COR-L47 (cell line): ENCODE results near the gene GGTA1.
"Not testable (repeated sequence)": the region's sequence is repeated elsewhere in the genome, so short reads cannot be mapped to it uniquely, and the experiment has no call there.

Experiments
- DNase-seq: peaks from one replicate; lab custom pipeline; 2025; lab: John Stamatoyannopoulos, UW

Gene GGTA1

DNA sequence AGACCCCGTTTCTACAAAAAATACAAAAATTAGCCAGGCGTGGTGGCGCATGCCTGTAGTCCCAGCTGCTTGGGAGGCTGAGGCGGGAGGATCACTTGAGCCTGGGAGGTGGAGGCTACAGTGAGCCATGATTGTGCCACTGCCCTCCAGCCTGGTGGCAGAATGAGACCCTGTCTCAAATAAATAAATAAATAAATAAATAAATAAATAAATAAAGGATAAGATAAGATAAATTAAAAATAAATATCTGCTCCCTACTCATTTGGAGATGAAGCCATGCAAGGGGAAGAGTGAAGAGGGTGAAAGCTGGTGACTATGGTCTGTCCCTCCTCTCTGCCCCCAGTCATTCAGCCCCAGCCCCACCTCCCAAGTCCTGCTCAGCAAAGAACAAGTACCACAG, 41.2 kb downstream of the GGTA1 start:
- not testable (repeated sequence) for DNase-seq

DNA sequence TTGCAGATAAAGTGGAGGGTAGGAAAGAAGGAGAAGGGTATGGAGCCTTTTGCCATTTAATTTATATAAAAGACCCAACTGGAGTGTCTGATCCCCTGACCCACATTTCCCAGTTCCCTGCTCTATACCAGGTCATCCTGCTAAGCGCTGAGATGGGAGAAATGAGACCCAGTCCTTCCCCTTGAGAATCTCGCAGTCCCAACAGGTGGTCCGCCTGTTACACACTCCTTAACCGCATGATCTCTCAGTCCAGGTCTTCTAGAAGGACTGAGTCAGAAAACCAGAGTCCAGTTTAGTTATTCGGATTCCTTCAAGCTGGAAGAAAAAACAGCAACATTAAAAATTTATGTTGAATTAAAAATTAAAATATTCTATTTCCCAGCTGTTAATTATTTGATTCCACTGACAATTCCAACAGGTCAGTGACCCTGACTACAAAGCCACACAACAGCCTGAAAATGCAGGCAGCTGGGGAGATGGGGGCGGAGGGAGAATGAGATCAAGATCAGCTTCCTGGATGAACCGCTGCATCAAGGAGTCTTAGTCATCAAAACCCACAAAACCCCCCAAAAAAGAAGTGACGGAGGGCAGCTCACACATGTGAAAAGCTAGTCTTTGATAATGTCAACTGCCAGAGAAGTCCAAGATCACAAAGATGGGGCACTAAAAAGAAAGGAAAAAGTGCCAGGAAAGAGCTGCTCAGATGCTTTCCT, 44.0 kb downstream of the GGTA1 start:
- DNase-seq, result no peak

DNA sequence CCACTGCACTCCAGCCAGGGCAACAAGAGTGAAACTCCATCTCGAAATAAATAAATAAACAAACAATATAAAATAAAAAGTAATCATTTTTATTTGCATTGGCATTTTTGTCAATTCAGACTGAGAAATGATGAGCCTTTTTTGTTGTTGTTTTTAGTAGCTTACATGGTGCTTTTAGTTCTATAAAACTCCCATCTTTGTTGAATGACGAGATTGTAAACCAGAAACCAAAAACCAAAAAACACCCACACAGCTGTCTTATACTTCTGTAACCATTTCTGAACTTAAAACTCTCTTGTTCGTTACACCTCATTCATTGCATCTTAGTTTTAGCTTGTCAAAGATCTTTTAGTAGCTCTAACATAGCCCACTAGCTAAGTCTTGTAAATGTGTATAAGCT, 44.7 kb downstream of the GGTA1 start:
- DNase-seq, result no peak

DNA sequence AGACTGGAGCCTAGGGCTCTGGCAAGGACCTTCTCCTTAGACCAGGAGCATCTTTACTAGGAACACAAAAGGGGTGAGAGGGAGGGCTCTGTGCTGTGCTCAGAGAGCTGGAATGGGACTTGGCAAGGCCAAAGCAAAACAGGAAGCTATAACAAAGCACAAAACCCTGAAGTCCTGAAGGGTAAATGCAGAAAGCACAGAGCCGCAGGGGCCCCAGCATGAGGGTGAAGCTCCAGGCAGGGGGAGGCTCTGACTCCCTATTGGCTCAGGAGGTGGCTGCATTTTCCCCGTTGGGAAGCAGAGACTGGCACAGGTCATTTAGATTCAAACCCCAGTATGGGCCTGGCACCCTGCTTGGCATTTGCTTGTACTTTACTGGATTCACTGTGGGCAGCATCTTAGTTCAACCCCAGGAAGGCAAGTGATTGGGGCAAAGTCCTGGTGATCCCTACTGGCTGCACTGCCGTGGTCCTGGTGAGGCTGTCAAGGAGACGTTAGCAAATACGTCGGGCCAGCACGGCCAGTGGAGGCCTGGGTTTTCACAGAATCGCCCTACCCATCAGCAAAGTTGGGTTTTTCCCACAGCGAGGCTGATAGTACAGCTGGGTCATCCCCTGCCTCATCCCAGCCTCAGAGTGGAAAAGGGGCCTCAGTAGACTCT, 46.3 kb downstream of the GGTA1 start:
- DNase-seq, result peak; percentile 49

DNA sequence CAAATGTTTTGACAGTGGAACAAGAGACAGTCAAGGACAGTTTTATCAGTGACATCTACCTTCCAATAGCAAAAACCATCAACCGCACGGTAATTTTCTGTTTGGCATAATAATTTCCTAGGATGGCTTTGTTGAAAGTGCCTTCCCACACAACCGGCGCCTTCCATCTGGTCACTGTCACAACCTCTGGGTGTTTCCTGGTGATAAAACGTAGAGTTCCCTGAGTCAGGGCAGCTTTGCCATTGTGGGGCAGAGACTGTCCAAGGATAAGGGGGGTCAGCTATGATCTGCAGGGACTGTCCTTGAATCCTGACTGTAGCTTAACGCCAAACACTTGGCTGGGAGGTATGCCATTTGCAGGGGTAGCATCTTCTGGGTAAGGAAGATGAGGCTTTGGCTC, 47.6 kb downstream of the GGTA1 start:
- DNase-seq, result no peak

DNA sequence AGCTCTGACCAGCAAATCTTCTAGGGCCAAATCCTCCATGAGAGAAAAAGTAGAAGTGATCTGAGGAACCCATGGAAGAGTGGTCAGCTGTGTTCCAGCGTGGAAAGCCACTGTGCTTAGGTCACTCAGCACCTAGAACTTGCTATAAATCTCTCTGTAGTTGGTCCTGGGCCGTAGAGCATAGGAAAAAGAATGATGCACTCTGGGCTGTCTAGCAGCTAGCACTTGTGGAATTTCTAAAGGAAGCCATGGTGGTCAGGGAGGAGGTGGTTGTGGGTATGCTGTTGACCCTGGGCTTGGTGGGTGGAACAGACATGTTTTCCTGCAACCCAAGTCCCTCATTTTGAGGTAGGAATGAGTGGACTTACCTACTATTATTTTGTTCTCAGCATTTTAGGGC, 48.1 kb downstream of the GGTA1 start:
- no peak for DNase-seq

DNA sequence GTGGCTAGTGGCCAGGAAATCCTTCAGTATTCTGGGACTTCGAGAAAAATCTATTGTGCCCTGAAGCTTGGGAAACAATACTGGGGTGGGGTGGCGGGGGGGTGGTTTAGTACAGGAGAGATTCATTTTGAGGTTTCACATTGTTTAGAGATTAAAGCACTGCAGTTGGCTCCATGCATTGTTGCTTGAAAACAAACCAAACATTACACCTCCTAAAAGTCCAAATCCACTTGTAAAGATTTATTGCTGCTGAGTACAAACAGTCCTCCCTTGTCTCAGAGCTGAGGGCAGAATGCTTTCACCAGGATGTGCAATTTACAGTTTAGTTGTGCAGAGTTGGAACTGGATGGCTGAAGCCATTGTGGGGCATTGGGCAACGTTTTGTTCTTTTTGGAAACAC, 49.4 kb downstream of the GGTA1 start:
- no peak for DNase-seq

DNA sequence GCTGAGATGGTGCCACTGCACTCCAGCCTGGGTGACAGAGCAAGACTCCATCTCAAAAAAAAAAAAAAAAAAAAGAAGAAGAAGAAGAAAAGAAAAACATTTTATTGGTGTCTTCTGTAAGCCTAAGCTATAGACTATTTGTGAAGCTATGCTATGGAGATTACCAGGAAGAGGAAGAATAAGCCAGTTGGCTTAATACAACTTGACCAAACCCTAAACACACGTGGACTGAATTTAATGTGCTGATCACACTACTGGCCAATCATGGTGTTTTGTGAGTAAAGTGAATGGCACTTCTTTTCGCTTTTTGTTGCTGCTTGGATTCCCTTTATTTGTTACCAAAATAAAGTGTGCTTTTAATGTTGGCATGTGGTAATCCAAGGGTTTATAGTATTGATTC, 49.9 kb downstream of the GGTA1 start:
- DNase-seq, result no peak

DNA sequence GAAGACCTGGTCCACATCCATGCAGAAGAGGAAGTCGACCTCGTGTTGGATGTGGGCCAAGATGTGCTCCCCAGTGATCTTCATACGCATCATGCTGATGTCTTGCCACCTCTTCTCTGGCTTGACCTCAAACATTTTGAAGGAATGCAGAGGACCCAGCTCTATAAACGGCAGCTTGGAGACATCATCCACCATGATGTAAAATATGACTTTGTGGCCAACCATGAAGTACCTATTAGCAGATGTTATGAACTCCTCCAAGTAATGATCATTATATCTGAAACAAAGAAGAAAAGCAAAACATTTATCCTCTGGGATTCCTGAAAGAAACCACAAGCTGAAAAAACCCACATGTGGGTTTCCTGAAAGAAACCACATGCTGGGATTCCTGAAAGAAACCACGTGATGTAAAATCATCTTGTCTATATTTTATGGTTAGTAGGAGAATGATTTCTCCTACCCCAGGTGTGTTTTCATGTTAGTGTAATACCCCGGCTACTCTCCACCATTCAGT, 52.3 kb downstream of the GGTA1 start:
- DNase-seq, result no peak

DNA sequence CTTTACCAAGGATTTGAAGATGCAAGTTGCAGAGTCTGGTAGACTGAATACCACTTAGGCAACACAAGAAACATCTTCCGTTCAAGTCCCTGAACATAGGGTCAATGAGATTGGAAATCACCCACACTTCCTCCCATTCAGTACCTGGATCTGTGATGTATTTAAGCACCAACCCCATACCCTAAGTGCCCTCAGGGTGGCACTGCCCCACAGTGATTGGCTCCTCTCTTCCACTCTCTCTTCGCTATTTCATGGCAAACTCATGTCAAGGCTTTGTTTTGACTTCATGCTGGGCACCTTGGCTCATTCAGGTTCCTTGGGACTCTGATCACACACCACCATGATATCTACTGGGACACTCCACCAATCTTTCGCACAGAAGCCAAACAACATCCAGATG, 53.7 kb downstream of the GGTA1 start:
- no peak for DNase-seq

DNA sequence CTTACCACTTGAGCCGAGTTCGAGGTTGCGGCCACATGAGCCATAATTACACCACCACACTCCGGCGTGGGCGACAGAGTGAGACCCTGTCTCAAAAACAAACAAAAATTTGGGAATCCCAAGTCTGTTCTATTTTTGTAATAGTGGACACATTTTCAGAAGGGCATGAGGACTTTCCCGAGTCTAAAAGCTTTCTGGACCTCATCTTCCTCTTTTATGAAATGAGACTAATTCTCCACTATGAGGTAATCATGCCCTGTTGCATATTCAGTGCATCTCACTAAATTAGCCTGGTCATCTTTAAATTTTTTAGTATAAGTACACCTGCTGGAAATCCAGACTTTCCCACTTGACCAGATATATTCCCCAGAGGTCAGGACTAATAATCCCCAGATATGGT, 55.7 kb downstream of the GGTA1 start:
- no peak for DNase-seq

DNA sequence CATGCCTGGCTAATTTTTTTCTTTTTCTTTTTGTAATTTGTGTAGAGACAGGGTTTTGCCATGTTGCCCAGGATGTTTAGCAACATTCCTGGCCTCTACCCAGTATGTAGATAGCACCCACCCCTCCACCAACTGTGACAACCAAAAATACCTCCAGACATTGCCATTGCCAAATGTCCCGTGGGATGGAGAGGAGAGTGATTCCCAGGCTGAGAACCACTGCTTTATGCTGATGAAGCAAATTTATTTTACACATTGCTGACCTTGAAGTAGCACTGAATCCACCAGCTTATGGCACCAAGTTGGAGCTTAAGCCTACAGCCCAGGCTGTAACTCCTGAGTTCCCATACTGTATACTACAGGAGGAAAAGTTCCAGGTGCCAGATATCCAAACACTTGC, 58.5 kb downstream of the GGTA1 start:
- DNase-seq, result no peak

DNA sequence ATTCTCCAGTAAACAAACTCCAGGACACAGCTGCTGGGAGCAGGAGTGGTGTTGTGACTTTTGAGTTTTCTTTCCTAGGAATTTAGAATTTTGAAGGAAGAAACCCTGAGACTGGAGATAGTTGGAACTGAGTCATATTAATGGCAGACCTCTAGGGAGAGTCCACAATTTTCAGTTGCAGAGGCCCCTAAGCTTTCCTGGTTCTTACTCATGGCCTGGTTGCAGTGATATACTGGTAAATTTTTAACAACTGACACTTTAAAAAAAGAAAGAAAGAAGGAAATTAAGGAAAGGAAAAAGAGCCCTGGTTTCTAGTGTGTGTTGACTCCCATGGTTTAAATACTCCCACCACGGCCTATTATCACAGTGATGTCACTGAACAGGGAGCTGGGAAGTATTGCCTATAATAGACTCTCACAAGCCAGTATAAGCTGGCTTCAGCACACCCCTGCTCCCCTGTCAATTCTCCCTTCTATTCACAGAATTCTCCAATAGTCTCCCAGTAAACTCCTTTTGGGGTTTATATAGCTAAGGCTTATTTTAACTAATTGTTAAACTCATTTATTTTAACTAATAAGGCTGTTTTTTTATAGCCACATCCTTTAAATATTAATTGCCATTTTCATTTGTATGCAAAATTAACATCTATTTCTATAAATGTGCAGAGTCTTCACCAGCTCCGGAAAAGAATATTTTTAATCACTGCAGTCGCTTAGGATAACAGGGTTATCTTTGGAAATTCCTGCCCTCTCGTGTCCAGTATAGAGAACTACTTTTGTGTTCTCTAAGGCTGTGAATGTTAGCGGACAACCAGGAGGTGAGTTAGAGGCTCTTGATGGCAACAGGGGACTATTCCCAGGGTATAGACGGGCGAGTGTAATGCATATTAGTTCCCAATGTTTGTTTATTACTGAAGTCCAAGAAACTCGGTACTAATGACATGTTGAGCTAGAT, 59.7 kb downstream of the GGTA1 start:
- DNase-seq, result no peak

DNA sequence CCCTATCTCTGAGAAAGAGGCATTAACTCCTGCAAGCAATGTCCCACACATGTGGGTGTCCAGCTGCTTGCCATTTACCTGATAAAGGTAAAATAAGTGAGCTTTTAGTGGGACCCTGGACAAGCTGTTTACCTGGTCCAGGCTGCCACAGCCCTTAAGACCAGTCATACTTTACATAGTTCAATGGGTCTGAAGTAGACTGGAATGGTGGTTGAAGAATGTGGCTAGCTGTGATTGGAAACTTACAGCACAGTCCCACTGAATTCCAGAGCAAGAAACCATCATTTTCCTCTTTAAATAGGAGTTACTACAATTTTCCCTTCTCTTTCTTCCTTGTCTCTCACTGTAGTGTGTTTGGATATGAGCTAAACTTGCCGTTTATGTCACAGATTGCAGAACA, 60.6 kb downstream of the GGTA1 start:
- DNase-seq, result no peak

DNA sequence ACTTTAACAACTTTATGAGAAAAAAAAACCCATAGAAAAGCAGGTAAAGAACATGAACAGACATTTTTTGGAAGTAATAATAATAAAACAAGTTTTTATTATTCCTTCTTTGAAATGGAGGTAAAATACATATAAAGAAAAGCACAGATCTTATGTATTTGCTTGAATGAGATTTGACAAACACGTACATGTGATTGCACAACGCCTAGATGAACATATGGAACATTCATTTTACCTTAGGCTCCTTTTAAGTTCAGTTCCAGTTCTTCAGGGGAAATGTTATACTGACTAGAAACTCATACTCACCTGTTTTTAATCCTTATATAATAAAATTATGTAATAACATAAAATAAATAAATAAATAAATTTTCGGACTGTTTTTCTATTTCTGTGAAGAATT, 61.8 kb downstream of the GGTA1 start:
- DNase-seq, result no peak

DNA sequence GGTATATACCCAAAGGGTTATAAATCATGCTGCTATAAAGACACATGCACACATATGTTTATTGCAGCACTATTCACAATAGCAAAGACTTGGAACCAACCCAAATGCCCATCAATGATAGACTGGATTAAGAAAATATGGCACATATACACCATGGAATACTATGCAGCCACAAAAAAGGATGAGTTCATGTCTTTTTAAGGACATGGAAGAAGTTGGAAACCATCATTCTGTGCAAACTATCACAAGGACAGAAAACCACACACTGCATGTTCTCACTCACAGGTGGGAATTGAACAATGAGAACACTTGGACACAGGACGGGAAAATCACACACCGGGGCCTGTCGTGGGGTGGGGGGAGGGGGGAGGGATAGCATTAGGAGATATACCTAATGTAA, 62.6 kb downstream of the GGTA1 start:
- DNase-seq, result not testable (repeated sequence)

DNA sequence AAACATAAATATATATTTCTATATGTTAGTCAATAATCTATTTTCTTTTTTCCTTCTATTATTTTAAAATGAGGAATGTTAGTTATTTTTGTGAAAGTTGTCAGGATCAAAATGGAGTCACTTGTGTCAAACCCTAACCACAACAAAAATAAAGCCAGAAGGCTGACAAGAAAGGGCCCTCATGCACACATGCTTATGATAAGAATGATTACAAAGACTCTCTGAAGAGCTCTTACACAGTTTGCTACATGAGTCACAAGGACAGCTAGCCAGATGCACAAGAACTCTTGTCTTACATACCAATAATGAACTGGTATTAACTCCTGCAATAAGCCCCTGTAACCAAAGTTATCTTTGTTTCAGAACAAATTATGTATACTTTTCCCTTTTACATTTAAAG, 64.7 kb downstream of the GGTA1 start:
- no peak for DNase-seq

DNA sequence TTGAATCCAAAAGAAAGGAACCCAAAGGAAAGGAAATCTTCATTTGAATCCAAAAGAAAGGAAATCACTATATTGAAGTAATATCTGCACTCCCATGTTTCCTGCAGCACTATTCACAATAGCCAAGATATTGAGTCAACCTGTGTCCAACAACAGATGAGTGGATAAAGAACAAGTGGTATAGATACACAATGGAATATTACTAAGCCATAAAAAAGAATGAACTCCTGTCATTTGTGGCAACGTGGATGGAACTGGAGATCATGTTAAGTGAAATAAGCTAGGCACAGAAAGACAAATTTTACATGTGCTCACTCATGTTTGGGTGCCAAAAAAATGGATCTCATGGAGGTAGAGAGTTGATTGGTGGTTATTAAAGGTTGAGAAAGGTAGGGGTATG, 71.7 kb downstream of the GGTA1 start:
- DNase-seq, result no peak

DNA sequence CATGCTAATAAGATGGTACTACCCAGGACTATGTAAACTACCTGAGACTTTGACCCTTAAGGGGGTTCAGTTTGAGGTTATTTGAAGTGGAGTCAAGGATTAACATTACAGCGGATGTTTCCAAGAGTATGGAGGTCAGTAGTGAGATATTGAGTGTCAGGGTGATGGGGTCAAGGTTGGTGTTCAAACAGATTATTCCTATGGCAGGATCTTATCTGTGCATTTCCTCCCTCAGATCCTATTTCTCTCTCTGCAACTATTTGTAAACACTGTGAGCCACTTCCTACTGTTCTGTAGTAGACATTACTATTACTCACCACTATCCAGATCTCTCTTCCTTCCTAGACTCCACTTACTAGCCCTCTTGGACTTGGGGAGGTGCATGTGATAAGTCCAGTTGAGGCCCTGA, 75.6 kb downstream of the GGTA1 start:
- DNase-seq, result no peak

DNA sequence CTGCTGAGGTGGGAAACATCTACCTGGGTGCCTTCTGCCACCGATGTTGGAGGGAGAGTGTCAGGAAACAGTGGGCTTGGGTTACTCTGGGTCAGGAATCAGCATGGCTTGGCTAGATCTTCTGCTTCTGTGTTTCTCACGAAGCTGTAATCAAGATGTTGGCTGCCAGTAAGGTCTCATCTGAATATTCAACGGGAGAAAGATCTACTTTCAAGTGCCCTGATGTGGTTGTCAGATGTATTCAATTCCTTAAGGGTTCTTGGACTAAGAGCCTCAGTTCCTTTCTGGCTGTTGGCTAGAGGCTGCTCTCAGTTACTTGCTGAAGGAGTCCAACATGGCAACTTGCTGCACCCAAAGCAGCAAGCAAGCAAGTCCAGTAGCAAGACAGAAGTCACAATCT, 87.7 kb downstream of the GGTA1 start:
- no peak for DNase-seq

DNA sequence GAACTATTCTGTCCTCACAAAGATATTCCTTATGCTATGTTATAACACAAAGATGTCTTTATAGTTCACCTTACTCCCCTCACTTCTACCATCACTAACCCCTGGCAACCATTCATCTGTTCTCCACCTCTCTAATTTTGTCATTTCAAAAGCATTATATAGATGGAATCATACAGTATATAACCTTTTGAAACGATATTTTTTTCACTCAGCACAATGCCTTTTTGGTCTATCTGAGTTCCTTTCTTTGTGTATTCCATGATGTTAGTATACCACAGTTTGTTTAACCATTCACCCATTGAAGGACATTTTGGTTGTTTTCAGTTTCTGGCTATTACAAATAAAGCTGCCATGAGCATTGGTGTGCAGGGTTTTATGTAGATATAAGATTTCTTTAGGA, 93.7 kb downstream of the GGTA1 start:
- no peak for DNase-seq
